ENCODE measurements around the gene PRSS22.

DNA sequence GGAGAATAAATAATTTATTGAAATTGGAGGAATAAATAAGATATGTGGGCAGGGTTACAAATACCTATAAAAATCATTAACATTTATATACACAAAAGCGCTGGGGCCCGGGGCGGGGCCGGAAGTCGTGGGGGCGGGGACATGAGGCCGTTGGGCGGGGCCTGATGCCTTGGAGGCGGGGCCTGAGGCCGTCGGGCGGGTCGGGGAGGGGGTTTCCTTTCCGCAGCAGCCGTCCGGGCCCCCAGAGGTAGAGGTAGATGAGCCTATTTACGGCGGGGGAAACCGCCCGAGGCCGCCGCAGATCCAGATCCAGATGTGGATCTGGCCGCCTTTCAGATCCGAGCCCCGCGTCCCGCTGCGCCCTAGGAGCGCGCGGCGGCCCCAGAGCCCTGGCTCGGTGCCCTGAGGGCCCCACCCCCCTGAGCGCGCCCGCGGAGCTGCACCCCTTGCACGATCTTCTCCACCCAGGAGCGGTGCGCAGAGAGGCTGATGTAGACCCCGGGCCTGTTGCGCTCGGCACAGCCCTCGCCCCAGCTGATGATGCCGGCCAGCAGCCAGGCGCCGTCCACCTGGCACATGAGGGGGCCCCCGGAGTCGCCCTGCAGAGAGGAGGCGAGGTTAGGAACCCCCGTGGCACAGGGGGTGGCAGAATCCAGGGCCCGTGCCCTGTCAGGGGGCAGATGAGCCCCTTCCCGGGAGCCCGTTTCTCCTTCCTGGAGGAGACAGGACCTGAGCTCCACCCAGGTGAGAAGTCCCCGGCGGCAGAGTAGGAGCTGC, 5.1 kb downstream of the PRSS22 start:
- no peak for TF ChIP-seq CTCF (IDR thresholded peaks at IDR 0.05)
- no peak for TF ChIP-seq POLR2A (IDR thresholded peaks at IDR 0.05)
- no peak for TF ChIP-seq POLR2AphosphoS5 (IDR thresholded peaks at IDR 0.05)

All from prostate gland (tissue), 2 donors.